GM23248 (cell line): Measurements from ENCODE around the gene USP2. TPM values are rescaled to one million over a fixed set of nuclear protein-coding genes. Genes with fewer than 3 reads are reported as not detected.

Source experiments
- DNase-seq: peaks from one replicate; pipeline ENCODE4 v3.0.0-alpha.2; 2015
- H2AFZ ChIP-seq: fragments of 200-600 bp; sonication (generic); 2 replicates; pipeline ENCODE4 v1.6.1; 2016; ENCODE audit warnings: antibody characterized with exemption
- H3F3A ChIP-seq: fragments of 200-600 bp; sonication (generic); 2 replicates; pipeline ENCODE4 v1.6.1; 2016; ENCODE audit warnings: mild to moderate bottlenecking, antibody characterized with exemption, mixed run types; ENCODE audit not compliant: insufficient read depth
- H3K27ac ChIP-seq: fragments of 200-600 bp; sonication (generic); 2 replicates; pipeline ENCODE4 v1.5.1; 2016; ENCODE audit warnings: mild to moderate bottlenecking
- H3K27me3 ChIP-seq: fragments of 200-600 bp; sonication (generic); replicated peaks from 2 replicates; pipeline ENCODE4 v1.6.1; 2016; ENCODE audit warnings: mild to moderate bottlenecking; ENCODE audit not compliant: insufficient read depth
- H3K36me3 ChIP-seq: fragments of 200-600 bp; sonication (generic); 2 replicates; pipeline ENCODE4 v1.6.1; 2016; ENCODE audit warnings: low read depth, mild to moderate bottlenecking
- H3K4me1 ChIP-seq: fragments of 200-600 bp; sonication (generic); 2 replicates; pipeline ENCODE4 v1.6.1; 2016; ENCODE audit warnings: mild to moderate bottlenecking; ENCODE audit not compliant: insufficient read depth
- H3K4me2 ChIP-seq: fragments of 200-600 bp; sonication (generic); one replicate; pipeline ENCODE4 v1.6.1; 2016; ENCODE audit warnings: mild to moderate bottlenecking; ENCODE audit not compliant: unreplicated experiment
- H3K4me3 ChIP-seq: fragments of 200-600 bp; sonication (generic); 2 replicates; pipeline ENCODE4 v1.5.1; 2016; ENCODE audit warnings: mild to moderate bottlenecking
- H3K79me2 ChIP-seq: fragments of 200-600 bp; sonication (generic); 2 replicates; pipeline ENCODE4 v1.6.1; 2016; ENCODE audit warnings: mild to moderate bottlenecking; ENCODE audit not compliant: insufficient read depth
- H3K9ac ChIP-seq: fragments of 200-600 bp; sonication (generic); 2 replicates; pipeline ENCODE4 v1.6.1; 2016; ENCODE audit warnings: mild to moderate bottlenecking
- H3K9me2 ChIP-seq: fragments of 200-600 bp; sonication (generic); 2 replicates; pipeline ENCODE4 v1.6.1; 2016; ENCODE audit warnings: mixed run types, mild to moderate bottlenecking, moderate library complexity; ENCODE audit not compliant: insufficient read depth
- H3K9me3 ChIP-seq: fragments of 200-600 bp; sonication (generic); one replicate; pipeline ENCODE4 v1.6.1; 2017; ENCODE audit warnings: low read depth
- H4K20me1 ChIP-seq: fragments of 200-600 bp; sonication (generic); 2 replicates; pipeline ENCODE4 v1.6.0; 2016; ENCODE audit not compliant: insufficient read depth
- EZH2 ChIP-seq: fragments of 200-600 bp; sonication (generic); IDR thresholded peaks from 2 replicates; pipeline ENCODE4 v1.6.1; 2018; ENCODE audit warnings: antibody characterized with exemption, mild to moderate bottlenecking; ENCODE audit not compliant: insufficient read depth, poor library complexity, severe bottlenecking
- EZH2phosphoT487 ChIP-seq: fragments of 200-600 bp; sonication (generic); IDR thresholded peaks from 2 replicates; pipeline ENCODE4 v1.6.1; 2018; ENCODE audit warnings: antibody characterized with exemption, moderate library complexity, mild to moderate bottlenecking, low read depth; ENCODE audit not compliant: insufficient read depth
- WGBS, 2 experiments: methylation state at CpG; one replicate each; pipeline ENCODE4 v1.1.6; 2015 to 2017; ENCODE audit warnings: low lambda C conversion rate in 2 of 2, low coverage in 1 of 2; ENCODE audit errors: missing lambda C conversion rate in 2 of 2; 5-methylcytosine and 5-hydroxymethylcytosine counted together
- in situ Hi-C: fragments of 300-500 bp; cut with MboI; formaldehyde crosslinking; loops from 2 replicates; pipeline ENCODE4 v1.15.0; 2020
- polyA plus RNA-seq: library from polyadenylated mRNA; unstranded; fragments of >200 nt; fragmentation: Nextera tagmentation; extraction: Ambion mirVana; gene quantifications from 2 replicates; pipeline ENCODE4 v1.2.1, GENCODE V29; 2016
- total RNA-seq: library from RNA; depleted of rRNA; stranded (reverse); fragments of >200 nt; shearing (Covaris generic); gene quantifications from 2 replicates; pipeline ENCODE4 v1.2.3, GENCODE V29; 2014

The USP2 gene
- total and polyA plus RNA-seq, 2 experiments from 2014 or later: 0.33 TPM; not detected in 1

- Histone ChIP-seq H3K27ac (no peak overlapping the region), H3K79me2 (no peaks in the 10 kb centered on the region), H3K27me3 (no peaks in the 10 kb centered on the region; the same call in 1 of the 2 replicates), H3K4me1 (peaks cover 23% of the 10 kb centered on the region), H2AFZ (no peak overlapping the region), H3K9me2 (no peaks in the 10 kb centered on the region), H4K20me1 (no peaks in the 10 kb centered on the region), H3K9ac (no peak overlapping the region), H3K4me2 (no peak overlapping the region), H3K4me3 (no peak overlapping the region), H3F3A (no peaks in the 10 kb centered on the region), H3K36me3 (no peaks in the 10 kb centered on the region), H3K9me3 (no peaks in the 10 kb centered on the region)
- WGBS, 2 experiments: 86 to 92% methylated on average over 26 of the region's 26 CpGs
- no peak for DNase-seq
- in situ Hi-C loops: no loop called here
- TF ChIP-seq EZH2: no peak
- no peak for TF ChIP-seq EZH2phosphoT487
Measured at GRCh38 chr11:119372260-119373058, 9.0 kb downstream of the USP2 start.

GRCh38 chr11:119371778-119372182 lies 9.7 kb downstream of the USP2 start:
- Histone ChIP-seq H4K20me1 (no peaks in the 10 kb centered on the region), H3F3A (no peaks in the 10 kb centered on the region), H3K9me2 (no peaks in the 10 kb centered on the region), H3K79me2 (no peaks in the 10 kb centered on the region), H3K4me2 (no peak overlapping the region), H3K27ac (no peak overlapping the region), H3K36me3 (no peaks in the 10 kb centered on the region), H3K9ac (no peak overlapping the region), H2AFZ (no peak overlapping the region), H3K27me3 (no peaks in the 10 kb centered on the region; the same call in 1 of the 2 replicates), H3K4me3 (no peak overlapping the region), H3K4me1 (peaks cover 23% of the 10 kb centered on the region), H3K9me3 (no peaks in the 10 kb centered on the region)
- DNase-seq: no peak
- in situ Hi-C loops: no loop called here
- 74 to 76% methylated on average over 8 of the region's 8 CpGs for WGBS, 2 experiments
- TF ChIP-seq EZH2phosphoT487 (no peak), EZH2 (no peak)

- H3K9me3 ChIP-seq: no peaks in the 10 kb centered on the region
- DNase-seq: no peak
- no peak overlapping the region for H3K4me2 ChIP-seq
- H3K4me1 ChIP-seq: peaks cover 19% of the 10 kb centered on the region
- H3K27ac ChIP-seq: no peak overlapping the region
- TF ChIP-seq EZH2 (no peak), EZH2phosphoT487 (no peak)
- H3K79me2 ChIP-seq: no peaks in the 10 kb centered on the region
- no peaks in the 10 kb centered on the region for H3F3A ChIP-seq
- H2AFZ ChIP-seq: no peak overlapping the region
- no peaks in the 10 kb centered on the region; the same call in 1 of the 2 replicates for H3K27me3 ChIP-seq
- H3K9me2 ChIP-seq: no peaks in the 10 kb centered on the region
- no peak overlapping the region for H3K4me3 ChIP-seq
- WGBS, 2 experiments: 68 to 79% methylated on average over 8 of the region's 8 CpGs
- H3K36me3 ChIP-seq: no peaks in the 10 kb centered on the region
- no peaks in the 10 kb centered on the region for H4K20me1 ChIP-seq
- in situ Hi-C loops: no loop called here
- no peak overlapping the region for H3K9ac ChIP-seq
Measured at GRCh38 chr11:119371067-119371601, 10.4 kb downstream of the USP2 start.

GRCh38 chr11:119370486-119371046 lies 10.9 kb downstream of the USP2 start:
- no peaks in the 10 kb centered on the region for H3K79me2 ChIP-seq
- no peak overlapping the region for H3K27ac ChIP-seq
- no peaks in the 10 kb centered on the region; the same call in 1 of the 2 replicates for H3K27me3 ChIP-seq
- in situ Hi-C loops: no loop called here
- no peak overlapping the region for H3K4me3 ChIP-seq
- peak; percentile 40 for DNase-seq
- H4K20me1 ChIP-seq: no peaks in the 10 kb centered on the region
- H3K9me2 ChIP-seq: no peaks in the 10 kb centered on the region
- no peak for TF ChIP-seq EZH2
- H3K9ac ChIP-seq: no peak overlapping the region
- WGBS, 2 experiments: 73 to 78% methylated on average over 8 of the region's 8 CpGs
- H3F3A ChIP-seq: no peaks in the 10 kb centered on the region
- no peak overlapping the region for H3K4me2 ChIP-seq
- no peaks in the 10 kb centered on the region for H3K9me3 ChIP-seq
- H2AFZ ChIP-seq: no peak overlapping the region
- no peaks in the 10 kb centered on the region for H3K36me3 ChIP-seq
- H3K4me1 ChIP-seq: peaks cover 13% of the 10 kb centered on the region
